ENCODE measurements around the gene PPIL1. TPM values are rescaled to one million over a fixed set of nuclear protein-coding genes. Genes with fewer than 3 reads are reported as not detected.

PPIL1 gene
- total RNA-seq, 4 donors from 2014 or later, result 17.5 to 31.6 (median 20.9) TPM

DNA sequence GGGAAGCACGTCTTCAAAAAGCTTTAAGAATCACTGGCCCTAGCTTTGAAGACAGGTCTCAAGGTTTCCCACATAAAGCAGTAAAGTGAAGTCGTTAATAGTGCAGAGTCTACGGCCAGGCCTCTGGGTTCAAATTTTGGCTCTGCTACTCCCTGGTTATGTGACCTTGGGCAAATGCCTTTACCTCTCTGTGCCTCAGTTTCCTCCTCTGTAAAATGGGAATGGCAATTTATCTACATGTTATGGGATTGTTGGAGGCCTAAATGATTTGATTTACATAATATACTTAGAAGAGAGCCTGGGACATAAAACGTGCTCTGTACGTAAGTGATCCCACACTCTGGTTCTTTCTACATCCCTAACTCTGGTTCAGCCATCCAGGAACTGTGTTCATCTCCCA, 67.5 kb downstream of the PPIL1 start:
- no peak for ATAC-seq (ENCODE audit: low FRiP score)
- DNase-seq (ENCODE audit: low spot score), result no peak
- TF ChIP-seq, protein P1, sequence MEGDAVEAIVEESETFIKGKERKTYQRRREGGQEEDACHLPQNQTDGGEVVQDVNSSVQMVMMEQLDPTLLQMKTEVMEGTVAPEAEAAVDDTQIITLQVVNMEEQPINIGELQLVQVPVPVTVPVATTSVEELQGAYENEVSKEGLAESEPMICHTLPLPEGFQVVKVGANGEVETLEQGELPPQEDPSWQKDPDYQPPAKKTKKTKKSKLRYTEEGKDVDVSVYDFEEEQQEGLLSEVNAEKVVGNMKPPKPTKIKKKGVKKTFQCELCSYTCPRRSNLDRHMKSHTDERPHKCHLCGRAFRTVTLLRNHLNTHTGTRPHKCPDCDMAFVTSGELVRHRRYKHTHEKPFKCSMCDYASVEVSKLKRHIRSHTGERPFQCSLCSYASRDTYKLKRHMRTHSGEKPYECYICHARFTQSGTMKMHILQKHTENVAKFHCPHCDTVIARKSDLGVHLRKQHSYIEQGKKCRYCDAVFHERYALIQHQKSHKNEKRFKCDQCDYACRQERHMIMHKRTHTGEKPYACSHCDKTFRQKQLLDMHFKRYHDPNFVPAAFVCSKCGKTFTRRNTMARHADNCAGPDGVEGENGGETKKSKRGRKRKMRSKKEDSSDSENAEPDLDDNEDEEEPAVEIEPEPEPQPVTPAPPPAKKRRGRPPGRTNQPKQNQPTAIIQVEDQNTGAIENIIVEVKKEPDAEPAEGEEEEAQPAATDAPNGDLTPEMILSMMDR (IDR thresholded peaks at IDR 0.05), result no peak

DNA sequence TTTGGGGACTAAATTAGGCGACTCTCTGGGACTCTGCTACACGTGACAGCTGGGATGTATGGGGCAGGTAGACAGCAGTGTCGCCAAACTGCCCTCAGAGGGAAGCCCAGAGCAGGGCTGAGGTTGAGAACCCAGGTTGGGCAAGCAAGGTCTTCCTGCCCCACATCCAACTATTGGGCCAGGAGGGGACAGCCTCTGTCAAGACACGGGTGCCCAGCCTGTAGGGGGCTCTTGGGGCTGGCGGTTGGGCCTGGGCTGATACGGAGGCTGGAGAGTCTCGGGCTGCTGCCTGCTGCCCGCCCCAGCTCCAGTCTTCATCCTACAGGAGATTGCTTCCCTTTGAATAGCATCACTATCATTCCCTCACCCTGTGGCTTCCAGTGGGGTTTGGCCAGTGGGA, 68.7 kb downstream of the PPIL1 start:
- TF ChIP-seq, protein P1 (IDR thresholded peaks at IDR 0.05), result no peak
- no peak for ATAC-seq (ENCODE audit: low FRiP score)
- no peak for DNase-seq (ENCODE audit: low spot score)

DNA sequence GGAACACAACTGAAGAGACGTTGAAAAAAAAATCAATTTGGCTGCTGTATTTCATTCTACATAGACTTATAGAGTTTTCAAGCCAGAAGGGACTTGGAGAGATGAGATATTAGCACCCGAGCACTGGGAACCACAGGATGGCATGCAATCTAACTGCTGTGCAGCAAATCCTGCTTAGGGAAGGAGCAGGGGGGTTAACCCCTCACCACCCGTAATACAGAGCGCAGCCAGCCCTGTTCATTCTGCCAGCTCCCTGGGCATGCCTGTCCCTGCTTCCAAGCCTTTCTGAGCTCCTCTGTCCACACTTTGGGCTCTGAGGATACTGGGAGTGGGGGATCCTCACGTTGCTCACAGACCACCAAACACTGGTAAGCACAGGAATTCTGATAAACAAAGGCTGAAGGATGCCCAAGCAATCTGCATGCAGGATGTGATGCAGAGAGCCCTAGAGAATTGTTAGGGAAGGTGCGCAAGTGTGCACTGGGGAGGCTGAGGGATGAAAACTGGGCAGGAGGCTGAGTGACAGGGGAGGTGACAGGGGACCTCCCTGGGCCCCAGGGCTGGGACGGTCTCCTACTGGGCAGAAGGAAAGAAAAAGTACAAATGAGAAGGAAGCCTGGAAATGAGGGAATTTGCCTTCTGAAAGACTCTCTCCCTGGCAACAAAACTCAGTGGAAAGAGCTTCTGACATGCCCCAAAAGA, 69.4 kb downstream of the PPIL1 start:
- no peak for ATAC-seq (ENCODE audit: low FRiP score)
- DNase-seq (ENCODE audit: low spot score), result no peak
- TF ChIP-seq, protein P1 (IDR thresholded peaks at IDR 0.05), result no peak

Other genes starting within 250 kb of the PPIL1 start
- 100 to 1,000 TPM; 126 to 611 (median 261) TPM for gene CDKN1A, start 196.1 kb downstream of the PPIL1 start, total RNA-seq
- 1 to 10 TPM in 1 of 4 donors, under 1 TPM in 3; 0.19 to 2.4 (median 0.43) TPM for gene RAB44, start 177.0 kb downstream of the PPIL1 start, total RNA-seq
- gene CPNE5, start 35.4 kb downstream of the PPIL1 start, total RNA-seq, result 10 to 100 TPM in 1 of 4 donors, 1 to 10 TPM in 2, under 1 TPM in 1; 0.47 to 20.3 (median 7.6) TPM
- 10 to 100 TPM; 40.2 to 53.0 (median 46.0) TPM for gene C6orf89, start 11.1 kb upstream of the PPIL1 start, total RNA-seq
- gene PI16, start 79.9 kb upstream of the PPIL1 start, total RNA-seq, result 10 to 100 TPM in 2 of 4 donors, 1 to 10 TPM in 2; 1.3 to 41.9 (median 8.9) TPM
- gene MTCH1, start 111.4 kb upstream of the PPIL1 start, total RNA-seq, result 100 to 1,000 TPM; 227 to 251 (median 239) TPM
- gene FGD2, start 130.9 kb upstream of the PPIL1 start, total RNA-seq, result 10 to 100 TPM; 20.0 to 83.6 (median 63.0) TPM

Data from omental fat pad (tissue), 4 donors.